Liver (tissue), 9 donors: ENCODE data around the gene BORCS8. TPM values are rescaled to one million over a fixed set of nuclear protein-coding genes. Genes with fewer than 3 reads are reported as not detected.
A peak's percentile ranks its signal among the peaks of the same experiment; 100 is the strongest.

Experiments used
- DNase-seq: peaks from one replicate; pipeline ENCODE4 v3.0.0-alpha.2; 2017; ENCODE audit warnings: low spot score
- H3K27ac ChIP-seq, 2 donors: one replicate each; pipeline ENCODE4 v1.7.0; 2013; ENCODE audit warnings: inconsistent platforms in 2 of 2, low read length in 2 of 2, control low read depth in 1 of 2, low read depth in 1 of 2, mild to moderate bottlenecking in 1 of 2
- H3K27me3 ChIP-seq, 4 donors: one replicate each; pipeline versions ENCODE4 v1.6.1 to v1.7.0; 2013; ENCODE audit warnings: low read length in 3 of 4, inconsistent platforms in 1 of 4, mild to moderate bottlenecking in 1 of 4, moderate library complexity in 1 of 4; ENCODE audit not compliant: control insufficient read depth in 4 of 4, insufficient read depth in 4 of 4
- H3K36me3 ChIP-seq, 4 donors: one replicate each; pipeline versions ENCODE4 v1.6.1 to v1.7.0; 2013; ENCODE audit warnings: low read length in 3 of 4, mild to moderate bottlenecking in 3 of 4, low read depth in 1 of 4, moderate library complexity in 1 of 4; ENCODE audit not compliant: control insufficient read depth in 4 of 4, insufficient read depth in 3 of 4
- H3K4me1 ChIP-seq, 4 donors: one replicate each; pipeline versions ENCODE4 v1.6.1 to v1.7.0; 2013; ENCODE audit warnings: low read length in 3 of 4, mild to moderate bottlenecking in 3 of 4, moderate library complexity in 1 of 4; ENCODE audit not compliant: control insufficient read depth in 4 of 4, insufficient read depth in 4 of 4
- H3K4me3 ChIP-seq, 3 donors: one replicate each; pipeline versions ENCODE4 v1.6.1 to v1.7.0; 2013; ENCODE audit warnings: low read length in 3 of 3, control low read depth in 1 of 3, low read depth in 1 of 3, mild to moderate bottlenecking in 1 of 3
- H3K9ac ChIP-seq, 2 donors: one replicate each; pipeline ENCODE4 v1.7.0; 2013; ENCODE audit warnings: low read length in 2 of 2, mild to moderate bottlenecking in 2 of 2, moderate library complexity in 2 of 2, control low read depth in 1 of 2, low read depth in 1 of 2
- H3K9me3 ChIP-seq, 4 donors: one replicate each; pipeline versions ENCODE4 v1.6.1 to v1.7.0; 2013; ENCODE audit warnings: low read length in 3 of 4; ENCODE audit not compliant: control insufficient read depth in 4 of 4
- ATF3 ChIP-seq: IDR thresholded peaks from 2 replicates; pipeline ENCODE4 v1.6.1; 2016; ENCODE audit warnings: antibody characterized with exemption
- EGR1 ChIP-seq, 2 donors: IDR thresholded peaks; 2 replicates each; pipeline ENCODE4 v1.6.1; 2016 to 2018; ENCODE audit warnings: antibody characterized with exemption in 2 of 2, low read depth in 2 of 2
- FOXA1 ChIP-seq: IDR thresholded peaks from 2 replicates; pipeline ENCODE4 v1.6.1; 2016; ENCODE audit warnings: antibody characterized with exemption
- FOXA2 ChIP-seq: IDR thresholded peaks from 2 replicates; pipeline ENCODE4 v1.6.1; 2016; ENCODE audit warnings: antibody characterized with exemption
- GABPA ChIP-seq, 2 donors: IDR thresholded peaks in 1 of 2; conservative IDR thresholded peaks in 1 of 2; 2 replicates each; pipeline ENCODE4 v1.6.1; 2016; ENCODE audit warnings: antibody characterized with exemption in 2 of 2, mild to moderate bottlenecking in 1 of 2, moderate library complexity in 1 of 2
- HNF4A ChIP-seq, 2 donors: conservative IDR thresholded peaks; 2 replicates each; pipeline ENCODE4 v1.6.1; 2016; ENCODE audit warnings: antibody characterized with exemption in 2 of 2, mild to moderate bottlenecking in 2 of 2
- HNF4G ChIP-seq: IDR thresholded peaks from 2 replicates; pipeline ENCODE4 v1.6.1; 2016; ENCODE audit warnings: antibody characterized with exemption
- JUND ChIP-seq, 2 donors: IDR thresholded peaks; 2 replicates each; pipeline ENCODE4 v1.6.1; 2016; ENCODE audit warnings: antibody characterized with exemption in 2 of 2
- NR2F2 ChIP-seq: IDR thresholded peaks from 2 replicates; pipeline ENCODE4 v1.6.1; 2016; ENCODE audit warnings: antibody characterized with exemption
- RAD21 ChIP-seq, 2 donors: IDR thresholded peaks; 2 replicates each; pipeline ENCODE4 v1.6.1; 2016; ENCODE audit warnings: antibody characterized with exemption in 2 of 2, mild to moderate bottlenecking in 2 of 2
- SP1 ChIP-seq: IDR thresholded peaks from 2 replicates; pipeline ENCODE4 v1.6.1; 2018; ENCODE audit warnings: antibody characterized with exemption, mild to moderate bottlenecking
- TAF1 ChIP-seq: conservative IDR thresholded peaks from 2 replicates; pipeline ENCODE4 v1.6.1; 2016; ENCODE audit warnings: antibody characterized with exemption, mild to moderate bottlenecking
- YY1 ChIP-seq: IDR thresholded peaks from 2 replicates; pipeline ENCODE4 v1.6.1; 2016; ENCODE audit warnings: antibody characterized with exemption, mild to moderate bottlenecking
- WGBS: extraction: QIAGEN DNeasy Blood & Tissue Kit; methylation state at CpG from one replicate; pipeline ENCODE4 v1.1.7; 2013; 5-methylcytosine and 5-hydroxymethylcytosine counted together
- polyA plus RNA-seq, 2 donors: library from polyadenylated mRNA; stranded (reverse) in 1 of 2; unstranded in 1 of 2; fragments of 200-250 nt in 1 of 2; fragments of >200 nt in 1 of 2; fragmentation: Nextera tagmentation in 1 of 2; extraction: Ambion mirVana in 1 of 2; gene quantifications; one replicate each; pipeline versions ENCODE4 v1.2.1 to v1.2.3, GENCODE V29; 2013 to 2015
- total RNA-seq, 2 donors: library from RNA; depleted of rRNA; stranded (reverse); fragments of >200 nt; gene quantifications; one replicate each; pipeline ENCODE4 v1.2.3, GENCODE V29; 2014
- TF ChIP-seq, protein P1 (sequence below): IDR thresholded peaks from 2 replicates; pipeline ENCODE4 v1.6.1; 2016; ENCODE audit warnings: antibody characterized with exemption
- TF ChIP-seq, protein P2 (sequence below): IDR thresholded peaks from 2 replicates; pipeline ENCODE4 v1.6.1; 2016; ENCODE audit warnings: antibody characterized with exemption
- TF ChIP-seq, protein P3 (sequence below): IDR thresholded peaks from 2 replicates; pipeline ENCODE4 v1.6.1; 2016; ENCODE audit warnings: antibody characterized with exemption, mild to moderate bottlenecking
- TF ChIP-seq, protein P4 (sequence below): fragments of 150-350 bp; IDR thresholded peaks from 2 replicates; pipeline ENCODE4 v1.5.1; 2017; ENCODE audit warnings: improper control_type of control experiment, low read depth, low read length; ENCODE audit not compliant: missing input control
- donor health status: healthy.
- donor health status: healthy.
- donor health status: healthy.
- donor health status: healthy.
- donor health status: healthy.

BORCS8 gene
- total and polyA plus RNA-seq, 4 donors: 7.6 to 13.5 (median 9.4) TPM

DNA sequence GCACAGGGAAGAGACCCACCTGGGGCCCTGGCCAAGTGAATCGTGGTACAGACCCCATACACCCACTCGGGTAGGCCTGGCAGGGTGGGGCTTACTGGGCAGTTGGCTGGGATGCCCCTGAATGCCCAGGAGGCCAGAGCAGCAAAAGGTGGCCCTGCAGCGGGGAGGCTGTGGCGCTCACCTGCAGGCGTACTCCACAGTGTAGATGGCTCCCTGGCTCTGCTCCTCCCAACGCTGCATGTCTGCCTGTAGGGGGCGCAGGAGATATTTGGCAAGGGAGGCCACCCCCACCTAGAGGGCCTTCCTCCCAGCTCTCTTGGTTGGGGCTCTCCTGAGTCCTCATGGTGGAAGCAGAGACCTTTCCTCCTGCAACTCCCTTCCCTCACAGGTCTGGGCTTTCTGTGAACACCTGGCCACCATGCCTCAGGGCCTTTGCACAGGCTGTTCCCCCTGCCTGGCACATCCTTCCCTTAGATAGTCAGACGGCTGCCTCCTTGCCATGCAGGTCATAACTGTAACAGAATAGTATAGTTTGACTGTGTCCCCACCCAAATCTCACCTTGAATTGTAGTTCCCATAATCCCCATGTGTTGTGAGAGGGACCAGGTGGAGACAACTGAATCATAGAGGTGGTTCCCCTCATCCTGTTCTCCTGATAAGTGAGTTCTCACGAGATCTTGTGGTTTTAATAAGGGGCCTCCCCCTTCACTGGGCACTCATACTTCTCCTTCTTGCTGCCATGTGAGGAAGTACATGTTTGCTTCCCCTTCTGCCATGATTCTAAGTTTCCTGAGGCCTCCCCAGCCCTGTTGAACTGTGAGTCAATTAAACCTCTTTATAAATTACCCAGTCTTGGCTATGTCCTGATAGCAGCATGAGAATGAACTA, 5.9 kb downstream of the BORCS8 start:
- Histone ChIP-seq H3K4me3 (no peak overlapping the region), H3K27ac (peak overlapping the region; percentile 41 to 76), H3K36me3 (peaks cover 0 to 13% (median 2%) of the 10 kb centered on the region in 4 donors), H3K9ac (no peak overlapping the region), H3K4me1 (peaks cover 5 to 19% (median 13%) of the 10 kb centered on the region in 4 donors), H3K27me3 (no peaks in the 10 kb centered on the region), H3K9me3 (no peaks in the 10 kb centered on the region)
- no peak for TF ChIP-seq ATF3
- TF ChIP-seq EGR1 (IDR thresholded peaks at IDR 0.05; ENCODE audit: low read depth in 2 of 2): no peak
- TF ChIP-seq TAF1: no peak
- TF ChIP-seq, protein P1, sequence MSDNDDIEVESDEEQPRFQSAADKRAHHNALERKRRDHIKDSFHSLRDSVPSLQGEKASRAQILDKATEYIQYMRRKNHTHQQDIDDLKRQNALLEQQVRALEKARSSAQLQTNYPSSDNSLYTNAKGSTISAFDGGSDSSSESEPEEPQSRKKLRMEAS: no peak
- TF ChIP-seq HNF4A (conservative IDR thresholded peaks at IDR 0.05): no peak
- no peak for TF ChIP-seq FOXA2
- TF ChIP-seq JUND (IDR thresholded peaks at IDR 0.05): no peak
- no peak for TF ChIP-seq SP1
- TF ChIP-seq, protein P2, sequence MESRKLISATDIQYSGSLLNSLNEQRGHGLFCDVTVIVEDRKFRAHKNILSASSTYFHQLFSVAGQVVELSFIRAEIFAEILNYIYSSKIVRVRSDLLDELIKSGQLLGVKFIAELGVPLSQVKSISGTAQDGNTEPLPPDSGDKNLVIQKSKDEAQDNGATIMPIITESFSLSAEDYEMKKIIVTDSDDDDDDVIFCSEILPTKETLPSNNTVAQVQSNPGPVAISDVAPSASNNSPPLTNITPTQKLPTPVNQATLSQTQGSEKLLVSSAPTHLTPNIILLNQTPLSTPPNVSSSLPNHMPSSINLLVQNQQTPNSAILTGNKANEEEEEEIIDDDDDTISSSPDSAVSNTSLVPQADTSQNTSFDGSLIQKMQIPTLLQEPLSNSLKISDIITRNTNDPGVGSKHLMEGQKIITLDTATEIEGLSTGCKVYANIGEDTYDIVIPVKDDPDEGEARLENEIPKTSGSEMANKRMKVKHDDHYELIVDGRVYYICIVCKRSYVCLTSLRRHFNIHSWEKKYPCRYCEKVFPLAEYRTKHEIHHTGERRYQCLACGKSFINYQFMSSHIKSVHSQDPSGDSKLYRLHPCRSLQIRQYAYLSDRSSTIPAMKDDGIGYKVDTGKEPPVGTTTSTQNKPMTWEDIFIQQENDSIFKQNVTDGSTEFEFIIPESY: no peak
- peak; percentile 67 to 78 for TF ChIP-seq RAD21 (IDR thresholded peaks at IDR 0.05)
- no peak for TF ChIP-seq YY1
- no peak for TF ChIP-seq GABPA (IDR thresholded peaks at IDR 0.05 in 1 of 2, conservative IDR thresholded peaks at IDR 0.05 in 1 of 2)
- TF ChIP-seq, protein P3, sequence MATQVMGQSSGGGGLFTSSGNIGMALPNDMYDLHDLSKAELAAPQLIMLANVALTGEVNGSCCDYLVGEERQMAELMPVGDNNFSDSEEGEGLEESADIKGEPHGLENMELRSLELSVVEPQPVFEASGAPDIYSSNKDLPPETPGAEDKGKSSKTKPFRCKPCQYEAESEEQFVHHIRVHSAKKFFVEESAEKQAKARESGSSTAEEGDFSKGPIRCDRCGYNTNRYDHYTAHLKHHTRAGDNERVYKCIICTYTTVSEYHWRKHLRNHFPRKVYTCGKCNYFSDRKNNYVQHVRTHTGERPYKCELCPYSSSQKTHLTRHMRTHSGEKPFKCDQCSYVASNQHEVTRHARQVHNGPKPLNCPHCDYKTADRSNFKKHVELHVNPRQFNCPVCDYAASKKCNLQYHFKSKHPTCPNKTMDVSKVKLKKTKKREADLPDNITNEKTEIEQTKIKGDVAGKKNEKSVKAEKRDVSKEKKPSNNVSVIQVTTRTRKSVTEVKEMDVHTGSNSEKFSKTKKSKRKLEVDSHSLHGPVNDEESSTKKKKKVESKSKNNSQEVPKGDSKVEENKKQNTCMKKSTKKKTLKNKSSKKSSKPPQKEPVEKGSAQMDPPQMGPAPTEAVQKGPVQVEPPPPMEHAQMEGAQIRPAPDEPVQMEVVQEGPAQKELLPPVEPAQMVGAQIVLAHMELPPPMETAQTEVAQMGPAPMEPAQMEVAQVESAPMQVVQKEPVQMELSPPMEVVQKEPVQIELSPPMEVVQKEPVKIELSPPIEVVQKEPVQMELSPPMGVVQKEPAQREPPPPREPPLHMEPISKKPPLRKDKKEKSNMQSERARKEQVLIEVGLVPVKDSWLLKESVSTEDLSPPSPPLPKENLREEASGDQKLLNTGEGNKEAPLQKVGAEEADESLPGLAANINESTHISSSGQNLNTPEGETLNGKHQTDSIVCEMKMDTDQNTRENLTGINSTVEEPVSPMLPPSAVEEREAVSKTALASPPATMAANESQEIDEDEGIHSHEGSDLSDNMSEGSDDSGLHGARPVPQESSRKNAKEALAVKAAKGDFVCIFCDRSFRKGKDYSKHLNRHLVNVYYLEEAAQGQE: no peak
- no peak for TF ChIP-seq FOXA1
- TF ChIP-seq, protein P4, sequence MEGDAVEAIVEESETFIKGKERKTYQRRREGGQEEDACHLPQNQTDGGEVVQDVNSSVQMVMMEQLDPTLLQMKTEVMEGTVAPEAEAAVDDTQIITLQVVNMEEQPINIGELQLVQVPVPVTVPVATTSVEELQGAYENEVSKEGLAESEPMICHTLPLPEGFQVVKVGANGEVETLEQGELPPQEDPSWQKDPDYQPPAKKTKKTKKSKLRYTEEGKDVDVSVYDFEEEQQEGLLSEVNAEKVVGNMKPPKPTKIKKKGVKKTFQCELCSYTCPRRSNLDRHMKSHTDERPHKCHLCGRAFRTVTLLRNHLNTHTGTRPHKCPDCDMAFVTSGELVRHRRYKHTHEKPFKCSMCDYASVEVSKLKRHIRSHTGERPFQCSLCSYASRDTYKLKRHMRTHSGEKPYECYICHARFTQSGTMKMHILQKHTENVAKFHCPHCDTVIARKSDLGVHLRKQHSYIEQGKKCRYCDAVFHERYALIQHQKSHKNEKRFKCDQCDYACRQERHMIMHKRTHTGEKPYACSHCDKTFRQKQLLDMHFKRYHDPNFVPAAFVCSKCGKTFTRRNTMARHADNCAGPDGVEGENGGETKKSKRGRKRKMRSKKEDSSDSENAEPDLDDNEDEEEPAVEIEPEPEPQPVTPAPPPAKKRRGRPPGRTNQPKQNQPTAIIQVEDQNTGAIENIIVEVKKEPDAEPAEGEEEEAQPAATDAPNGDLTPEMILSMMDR: peak; percentile 60
- no peak for TF ChIP-seq NR2F2
- no peak for TF ChIP-seq HNF4G
- peak; percentile 69 for DNase-seq
- WGBS: 70% methylated on average over 9 of the region's 9 CpGs
